Right hindlimb (tissue), 1 donor: ENCODE data around the gene KAZALD1.
A peak's percentile ranks its signal among the peaks of the same experiment; 100 is the strongest.

Experiments
- DNase-seq: peaks from one replicate; pipeline ENCODE4 v3.0.0-alpha.2; 2018

KAZALD1 gene

GRCh38 chr10:101069441-101069840 lies 7.7 kb downstream of the KAZALD1 start:
- DNase-seq, result no peak

GRCh38 chr10:101070098-101070497 lies 8.3 kb downstream of the KAZALD1 start:
- no peak for DNase-seq

- DNase-seq, result no peak
Observed at GRCh38 chr10:101071267-101071884, 9.6 kb downstream of the KAZALD1 start.

- no peak for DNase-seq
Observed at GRCh38 chr10:101071885-101072433, 10.2 kb downstream of the KAZALD1 start.

- no peak for DNase-seq
Observed at GRCh38 chr10:101072923-101073322, 11.1 kb downstream of the KAZALD1 start.

- DNase-seq, result no peak
Observed at GRCh38 chr10:101073631-101074030, 11.8 kb downstream of the KAZALD1 start.

- DNase-seq, result no peak
Observed at GRCh38 chr10:101075775-101076174, 14.0 kb downstream of the KAZALD1 start.

- no peak for DNase-seq
Observed at GRCh38 chr10:101076630-101077029, 14.8 kb downstream of the KAZALD1 start.

GRCh38 chr10:101079874-101080273 lies 18.1 kb downstream of the KAZALD1 start:
- no peak for DNase-seq

- DNase-seq, result no peak
Observed at GRCh38 chr10:101080933-101081931, 19.4 kb downstream of the KAZALD1 start.

- no peak for DNase-seq
Observed at GRCh38 chr10:101085846-101086245, 24.1 kb downstream of the KAZALD1 start.

- DNase-seq, result no peak
Observed at GRCh38 chr10:101087376-101087775, 25.6 kb downstream of the KAZALD1 start.

- DNase-seq, result no peak
Observed at GRCh38 chr10:101087965-101088364, 26.2 kb downstream of the KAZALD1 start.

- no peak for DNase-seq
Observed at GRCh38 chr10:101089520-101090299, 27.9 kb downstream of the KAZALD1 start.

- DNase-seq, result no peak
Observed at GRCh38 chr10:101090597-101090996, 28.8 kb downstream of the KAZALD1 start.

GRCh38 chr10:101091546-101092290 lies 29.9 kb downstream of the KAZALD1 start:
- DNase-seq, result no peak

- no peak for DNase-seq
Observed at GRCh38 chr10:101092881-101093354, 31.1 kb downstream of the KAZALD1 start.

- no peak for DNase-seq
Observed at GRCh38 chr10:101094121-101094879, 32.5 kb downstream of the KAZALD1 start.

- no peak for DNase-seq
Observed at GRCh38 chr10:101095004-101095403, 33.2 kb downstream of the KAZALD1 start.

GRCh38 chr10:101095550-101096213 lies 33.9 kb downstream of the KAZALD1 start:
- peak; percentile 57 for DNase-seq

- no peak for DNase-seq
Observed at GRCh38 chr10:101096378-101096777, 34.6 kb downstream of the KAZALD1 start.
